Superior temporal gyrus (tissue), 1 donor: Measurements from ENCODE around the gene WDR82.

Source experiments
- DNase-seq: peaks from one replicate; pipeline ENCODE4 v3.0.0-alpha.2; 2016; ENCODE audit errors: extremely low spot score

WDR82 gene

DNA sequence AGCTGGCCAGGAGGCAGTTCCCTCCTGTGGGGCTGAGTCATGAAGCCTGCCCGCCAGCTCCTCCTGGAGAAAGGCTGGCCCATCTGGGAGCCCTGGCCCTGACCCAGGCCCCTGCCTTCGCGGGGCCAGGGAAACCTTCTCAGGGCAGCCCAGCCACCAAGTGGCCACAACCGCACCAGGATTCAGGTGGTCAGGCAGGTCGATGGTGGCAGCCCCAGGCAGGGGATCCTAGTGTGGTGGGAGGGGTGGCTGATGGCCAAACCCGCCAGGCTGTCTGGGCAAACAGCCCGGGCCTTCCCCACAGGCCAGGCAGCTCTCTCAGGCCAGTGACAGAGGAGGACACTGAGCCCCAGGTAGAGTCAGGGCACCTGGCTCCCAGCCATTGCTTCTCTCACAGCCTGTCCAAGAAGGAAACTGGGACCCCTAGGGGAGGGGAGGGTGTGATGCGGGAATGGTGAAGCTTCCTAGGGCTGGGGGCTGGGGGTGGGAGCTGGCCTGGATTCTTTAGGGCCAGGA is 40.7 kb downstream of the WDR82 start:
- peak; percentile 45 for DNase-seq

DNA sequence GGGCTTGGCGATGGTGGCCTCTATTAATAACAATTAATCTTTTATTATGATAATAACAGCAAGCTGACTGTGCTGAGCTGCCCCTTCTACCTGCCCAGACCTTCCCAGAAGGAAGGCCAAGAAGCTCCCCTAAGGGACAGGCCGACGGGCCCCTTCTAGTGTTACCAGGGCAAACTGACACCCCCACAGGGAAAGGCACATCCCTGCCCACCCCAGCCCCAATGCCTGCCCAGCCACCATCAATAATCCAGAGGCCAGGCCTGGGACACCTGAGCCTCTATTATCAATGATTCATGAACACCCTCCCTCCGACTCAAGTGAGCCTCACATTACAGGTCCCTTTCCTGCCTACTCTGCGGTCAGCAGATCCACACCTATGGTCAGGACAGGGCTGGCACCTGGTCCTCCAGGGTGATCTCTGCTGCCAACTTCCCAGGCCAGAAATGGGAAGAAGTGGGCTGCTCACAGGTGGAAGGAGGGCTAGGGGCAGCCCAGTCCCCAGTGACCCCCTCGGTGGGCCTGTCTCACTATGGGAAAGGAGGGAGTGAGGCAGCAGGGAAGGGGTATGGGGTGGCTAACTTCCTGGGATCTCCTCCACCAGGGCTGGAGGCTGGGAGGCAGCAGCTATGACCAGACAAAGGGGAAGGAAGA is 41.3 kb downstream of the WDR82 start:
- no peak for DNase-seq

GRCh38 chr3:52236424-52236886 is 42.0 kb downstream of the WDR82 start:
- DNase-seq, result no peak

DNA sequence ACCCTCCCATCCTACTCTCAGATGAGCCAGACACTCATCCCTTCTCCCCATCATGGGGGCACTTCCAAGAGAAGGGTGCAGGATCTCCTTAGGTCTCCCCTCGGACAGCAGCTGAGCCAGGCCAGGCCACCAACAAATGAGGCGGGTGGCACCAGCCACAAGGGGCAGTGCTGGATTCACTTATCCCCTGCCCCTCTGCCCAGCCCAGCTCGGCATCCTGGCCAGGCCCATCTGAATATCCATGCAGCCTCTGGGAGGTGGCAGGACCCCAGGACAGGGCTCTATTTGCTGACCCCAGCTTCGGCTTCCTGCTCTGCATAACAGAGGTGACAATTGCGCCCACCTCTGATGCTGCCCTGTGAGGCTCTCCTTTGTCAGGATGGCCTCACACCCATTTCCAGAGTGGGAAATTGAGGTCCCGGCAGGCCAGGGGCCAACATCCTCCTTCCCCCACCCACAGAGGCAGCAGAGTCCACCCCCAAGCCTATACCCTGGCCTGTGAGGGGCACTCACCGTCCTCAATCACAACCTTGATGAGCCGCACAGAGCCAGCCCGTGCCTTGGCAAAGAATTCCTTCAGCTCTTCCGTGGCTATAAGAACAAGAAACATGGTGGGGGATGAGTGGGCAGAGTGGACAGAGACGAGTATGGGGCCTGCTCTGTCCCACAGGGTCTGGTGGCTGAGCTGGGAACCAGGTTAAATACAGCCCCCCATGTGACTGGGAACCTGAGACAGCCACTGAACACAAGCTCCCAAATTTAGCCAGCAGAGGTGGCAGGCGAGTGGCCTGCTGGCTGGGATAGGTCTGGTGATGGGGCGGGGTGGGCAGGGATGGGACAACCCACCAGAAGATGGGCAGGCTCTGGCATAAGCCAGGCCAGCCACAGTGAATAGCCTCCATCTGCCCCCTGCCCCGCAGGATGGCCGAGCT is 43.7 kb downstream of the WDR82 start:
- no peak for DNase-seq

DNA sequence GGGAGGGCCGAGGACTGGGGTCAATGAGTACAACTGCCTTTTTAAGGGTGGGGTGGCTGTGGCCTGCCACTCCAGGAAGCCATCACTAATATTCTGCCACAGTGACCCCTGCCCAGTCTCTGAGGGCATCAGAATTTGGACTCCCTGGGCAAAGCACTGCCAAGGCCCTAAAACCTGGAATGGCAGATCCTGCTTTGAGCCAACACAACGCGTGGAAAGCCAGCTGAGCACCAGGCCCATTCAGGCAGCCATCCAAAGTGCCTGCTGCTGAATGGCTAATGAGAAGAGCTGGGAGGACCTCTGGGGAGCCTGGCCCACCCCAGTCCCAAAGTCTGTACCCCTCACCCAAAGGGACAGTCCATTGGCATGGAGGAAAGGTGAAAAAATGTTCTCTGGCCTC is 44.5 kb downstream of the WDR82 start:
- DNase-seq, result no peak

GRCh38 chr3:52233108-52233591 is 45.3 kb downstream of the WDR82 start:
- no peak for DNase-seq

GRCh38 chr3:52232279-52233107 is 46.0 kb downstream of the WDR82 start:
- no peak for DNase-seq

GRCh38 chr3:52231502-52232278 is 46.8 kb downstream of the WDR82 start:
- no peak for DNase-seq

DNA sequence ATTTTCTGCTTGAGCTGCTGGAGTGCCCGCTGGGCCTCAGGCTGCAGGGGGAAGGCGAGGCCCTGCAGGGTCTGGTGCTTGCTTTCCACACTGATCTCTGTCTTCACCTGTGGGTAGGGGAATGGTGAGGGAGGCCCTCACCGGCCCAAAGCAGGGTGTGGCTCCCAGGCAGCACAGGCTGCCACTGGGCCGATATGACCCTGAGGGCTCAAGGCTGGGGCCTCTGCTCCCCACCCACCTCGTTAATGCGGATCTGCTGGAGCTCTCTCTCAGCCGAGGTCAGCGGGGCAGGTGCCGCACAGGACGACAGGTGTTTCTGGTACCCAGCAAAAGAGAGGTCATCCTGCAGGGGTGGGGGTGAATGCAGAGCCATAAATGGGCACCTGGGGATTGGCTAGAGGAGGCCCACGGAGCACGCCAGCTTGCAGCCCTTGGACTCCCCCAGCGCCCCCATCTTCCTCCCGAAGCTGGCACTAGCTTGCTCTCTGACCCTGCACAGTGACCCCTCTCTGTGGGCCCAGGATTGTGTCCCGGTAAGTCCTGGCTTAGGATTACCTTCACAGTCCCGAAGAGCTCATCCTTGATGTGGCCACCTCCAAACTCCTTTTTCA is 47.5 kb downstream of the WDR82 start:
- no peak for DNase-seq

DNA sequence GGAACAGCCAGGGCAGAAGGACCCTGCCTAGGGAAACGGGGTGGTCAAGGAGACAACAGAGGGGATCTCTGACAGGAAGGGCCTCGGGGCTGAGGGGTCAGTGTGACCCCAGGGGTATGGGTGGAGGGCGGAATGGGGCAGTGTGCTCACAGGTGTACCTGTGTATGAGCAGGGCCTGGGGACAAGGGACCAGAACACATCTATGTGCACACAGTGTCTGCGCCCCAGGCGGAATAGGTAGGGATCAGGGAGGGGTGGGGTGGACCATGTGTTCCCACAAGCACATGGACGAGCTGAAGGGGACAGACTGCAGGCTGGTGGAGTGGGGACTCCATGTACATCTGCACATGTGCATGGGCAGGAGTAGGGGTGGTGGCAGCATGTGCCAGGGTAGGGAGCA is 48.0 kb downstream of the WDR82 start:
- no peak for DNase-seq

DNA sequence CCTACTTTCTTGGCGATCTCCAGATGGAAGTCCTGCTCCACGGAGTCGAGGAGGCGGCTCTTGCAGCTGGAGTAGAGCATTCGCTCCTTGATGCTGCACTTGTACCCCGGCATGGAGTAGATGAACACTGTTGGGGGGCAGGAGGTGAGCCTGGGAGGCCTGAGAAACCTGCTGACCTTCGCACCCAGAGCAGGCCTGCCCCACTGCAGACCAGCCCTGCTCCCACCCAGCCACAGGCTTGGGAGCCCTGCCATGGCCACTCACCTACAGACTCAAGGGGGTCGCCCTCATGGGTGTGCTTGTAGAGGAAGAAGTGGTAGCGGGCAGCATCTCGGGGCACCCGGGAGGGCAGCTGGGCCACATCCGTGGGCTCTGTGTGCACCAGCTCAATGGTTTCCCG is 48.8 kb downstream of the WDR82 start:
- DNase-seq, result no peak

DNA sequence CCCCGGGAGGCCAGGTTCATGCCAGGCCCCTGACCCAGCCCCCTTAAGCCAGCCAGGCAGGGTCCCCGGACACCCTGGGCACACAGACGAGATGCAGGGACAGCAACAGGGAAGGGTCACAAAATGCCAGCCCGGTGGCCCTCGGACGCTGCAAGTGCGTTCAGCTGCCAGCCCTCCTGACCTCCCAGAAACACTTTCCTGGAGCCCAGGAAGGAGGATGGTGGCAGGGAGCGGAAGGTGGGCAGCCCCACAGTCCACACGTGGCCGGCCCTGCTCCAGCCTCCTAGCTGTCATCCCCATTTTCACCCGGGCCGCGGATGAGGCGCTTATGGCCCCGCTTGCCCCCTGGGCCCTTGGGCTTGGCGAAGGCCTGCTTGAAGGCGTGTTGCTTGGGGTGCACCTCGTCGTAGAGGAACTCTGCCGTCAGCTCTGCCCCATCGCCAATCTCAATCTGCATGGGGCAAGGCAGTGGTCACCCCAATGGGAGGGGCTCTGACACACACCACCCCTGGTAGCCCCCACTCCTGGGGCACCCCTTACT is 49.6 kb downstream of the WDR82 start:
- no peak for DNase-seq

DNA sequence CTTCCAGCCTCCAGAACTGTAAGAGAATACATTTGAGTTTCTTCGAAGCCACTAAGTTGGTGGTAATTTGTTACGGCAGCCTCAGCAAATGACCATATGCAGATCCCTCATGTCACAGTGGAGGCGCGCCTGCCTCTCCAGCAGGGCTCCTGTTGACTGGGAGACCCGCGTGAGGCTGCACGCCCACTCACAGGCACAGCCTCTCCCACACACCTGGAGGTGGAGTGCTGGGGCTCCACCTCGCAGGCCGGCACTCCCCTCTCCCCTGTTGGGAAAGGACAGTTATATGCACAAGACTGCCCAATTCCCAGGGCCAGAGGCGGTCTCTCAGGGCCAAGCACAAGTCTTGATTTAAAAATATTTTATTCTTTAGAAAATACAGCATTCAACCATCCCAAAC is 50.2 kb downstream of the WDR82 start:
- no peak for DNase-seq

DNA sequence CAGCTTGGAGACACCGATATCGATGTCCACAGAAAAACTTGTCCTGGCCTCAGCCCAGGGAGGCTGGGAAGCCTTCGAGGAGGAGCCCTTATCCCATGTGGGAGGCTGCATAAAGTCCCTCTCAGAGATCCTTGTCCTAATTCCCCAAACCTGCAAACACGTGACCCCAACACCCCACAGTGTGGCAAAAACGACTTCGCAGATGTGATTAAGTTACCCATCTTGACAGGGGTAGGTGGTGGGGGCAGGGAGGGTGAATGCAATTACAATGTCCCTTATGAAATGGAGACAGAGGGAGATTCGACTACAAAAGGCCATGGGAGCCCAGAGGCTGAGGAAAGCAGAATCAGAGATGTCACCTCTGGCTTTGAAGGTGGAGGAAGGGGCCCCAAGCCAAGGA is 50.7 kb downstream of the WDR82 start:
- no peak for DNase-seq

DNA sequence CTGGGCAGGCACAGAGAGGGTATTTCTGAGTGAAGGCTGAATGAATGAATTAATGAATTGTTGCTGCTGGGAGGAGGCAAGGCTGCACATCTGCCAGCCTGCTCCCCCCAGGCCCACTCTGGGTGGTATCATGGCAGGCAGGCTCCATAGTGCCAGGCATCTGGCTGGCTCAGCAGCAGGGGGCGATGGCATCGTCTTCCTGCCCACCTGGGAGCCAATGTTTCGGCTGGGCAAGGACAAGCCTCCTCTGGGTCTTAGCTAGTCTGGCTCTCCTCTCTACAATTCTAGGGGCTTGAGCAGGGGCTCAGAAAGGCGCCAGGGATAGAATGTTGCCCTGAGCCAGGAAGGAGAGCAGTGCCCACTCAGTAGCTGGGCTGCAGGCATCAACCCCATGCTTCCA is 51.3 kb downstream of the WDR82 start:
- DNase-seq, result no peak

GRCh38 chr3:52226229-52226817 is 52.1 kb downstream of the WDR82 start:
- no peak for DNase-seq

GRCh38 chr3:52225452-52226228 is 52.8 kb downstream of the WDR82 start, which contains the start of gene TLR9:
Gene TLR9, minus strand, starts transcription at chr3:52225645. Its CDS starts 116 bp downstream, at chr3:52225529.
- DNase-seq, result no peak

DNA sequence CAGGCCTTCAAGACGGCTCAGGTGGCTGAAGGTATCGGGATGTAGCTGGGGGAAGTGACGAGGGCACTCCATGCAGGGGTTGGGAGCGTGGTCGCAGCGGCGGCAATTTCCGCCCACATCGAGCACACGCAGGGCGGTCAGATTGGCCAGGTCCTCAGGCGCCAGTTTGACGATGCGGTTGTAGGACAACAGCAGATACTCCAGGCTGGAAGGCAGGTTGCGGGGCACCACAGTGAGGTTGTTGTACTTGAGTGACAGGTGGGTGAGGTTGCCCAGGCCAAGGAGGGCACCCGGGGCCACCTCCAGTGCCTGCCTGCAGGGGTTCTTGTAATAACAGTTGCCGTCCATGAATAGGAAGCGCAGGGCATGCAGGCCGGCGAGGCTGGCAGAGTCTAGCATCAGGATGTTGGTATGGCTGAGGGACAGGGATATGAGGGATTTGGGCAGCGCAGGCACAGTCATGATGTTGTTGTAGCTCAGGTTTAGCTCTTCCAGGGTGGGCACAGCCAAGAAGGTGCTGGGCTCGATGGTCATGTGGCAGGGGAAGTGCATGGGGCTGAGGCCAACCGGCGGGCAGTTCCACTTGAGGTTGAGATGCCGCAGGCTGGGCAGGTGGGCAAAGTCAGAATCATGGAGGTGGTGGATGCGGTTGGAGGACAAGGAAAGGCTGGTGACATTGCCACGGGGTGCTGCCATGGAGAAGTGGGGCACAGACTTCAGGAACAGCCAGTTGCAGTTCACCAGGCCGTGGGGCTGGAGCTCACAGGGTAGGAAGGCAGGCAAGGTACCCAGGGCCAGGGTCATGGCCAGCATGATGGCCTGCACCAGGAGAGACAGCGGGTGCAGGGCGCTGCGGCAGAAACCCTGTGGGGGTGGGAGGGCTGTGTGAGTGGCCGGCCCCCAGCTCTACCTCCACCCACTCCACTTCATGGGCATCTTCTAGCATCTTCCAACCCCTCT is 54.7 kb downstream of the WDR82 start:
- DNase-seq, result no peak
